H1 (cell line): Measurements from ENCODE around the gene SLC24A4. TPM values are rescaled to one million over a fixed set of nuclear protein-coding genes. Genes with fewer than 3 reads are reported as not detected.

Source experiments
- CTCF ChIA-PET: fragments of 300-600 bp; sonication (Branson Sonifier 250); formaldehyde crosslinking; loops from one replicate; lab custom pipeline; 2021; ENCODE audit not compliant: partially characterized antibody; lab: Charles Lee
- POLR2A ChIA-PET: fragments of 300-600 bp; sonication (Branson Sonifier 250); formaldehyde crosslinking; loops from one replicate; lab custom pipeline; 2021; ENCODE audit warnings: inconsistent platforms; ENCODE audit not compliant: partially characterized antibody; lab: Charles Lee
- DNase-seq, 2 experiments: peaks; one replicate each; pipeline versions ENCODE4 v3.0.0 to v3.0.0-alpha.2; 2010 to 2022; ENCODE audit warnings: low spot score in 2 of 2, low read depth in 1 of 2, mixed read lengths in 1 of 2
- FAIRE-seq: peaks from 2 replicates; lab custom pipeline; 2011; peaks lifted over from hg19 to GRCh38; lab: Jason Lieb, UNC
- H2AFZ ChIP-seq: 2 replicates; pipeline ENCODE4 v1.8.1; 2012; ENCODE audit warnings: low read length, inconsistent platforms
- H2AK5ac ChIP-seq: 2 replicates; pipeline ENCODE4 v1.6.1; 2013; ENCODE audit warnings: low read depth, low read length
- H2BK120ac ChIP-seq: replicated peaks from 2 replicates; pipeline ENCODE3; 2013; ENCODE audit warnings: low read depth, low read length, inconsistent platforms
- H2BK12ac ChIP-seq: 2 replicates; pipeline ENCODE4 v1.6.1; 2013; ENCODE audit warnings: low read depth, low read length
- H2BK15ac ChIP-seq: 2 replicates; pipeline ENCODE4 v1.6.1; 2013; ENCODE audit warnings: low read length
- H2BK20ac ChIP-seq: 2 replicates; pipeline ENCODE4 v1.6.1; 2013; ENCODE audit warnings: low read length
- H2BK5ac ChIP-seq: 2 replicates; pipeline ENCODE4 v1.6.1; 2013; ENCODE audit warnings: low read depth, low read length
- H3K14ac ChIP-seq: 2 replicates; pipeline ENCODE4 v1.6.1; 2013; ENCODE audit warnings: inconsistent platforms; ENCODE audit not compliant: insufficient read length
- H3K18ac ChIP-seq: 2 replicates; pipeline ENCODE4 v1.6.1; 2013; ENCODE audit warnings: low read length; ENCODE audit errors: extremely low read depth
- H3K23ac ChIP-seq: 2 replicates; pipeline ENCODE4 v1.6.1; 2013; ENCODE audit warnings: inconsistent platforms; ENCODE audit not compliant: insufficient read length
- H3K23me2 ChIP-seq: 2 replicates; pipeline ENCODE4 v1.6.1; 2013; ENCODE audit warnings: low read depth, low read length
- H3K27ac ChIP-seq: 2 replicates; pipeline ENCODE4 v1.6.1; 2011; ENCODE audit warnings: low read depth, low read length, inconsistent platforms
- H3K27me3 ChIP-seq, 4 experiments: replicated peaks in 1 of 4; 1 replicate in 1 of 4; 2 replicates in 3 of 4; pipeline versions ENCODE4 v1.6.1 to v1.8.1; 2011 to 2013; ENCODE audit warnings: low read length in 3 of 4, mild to moderate bottlenecking in 3 of 4, inconsistent platforms in 2 of 4, mixed read lengths in 2 of 4, moderate library complexity in 1 of 4; ENCODE audit not compliant: control insufficient read depth in 3 of 4, insufficient read depth in 3 of 4; ENCODE audit errors: extremely low read depth in 1 of 4
- H3K36me3 ChIP-seq, 4 experiments: 2 replicates each; pipeline versions ENCODE4 v1.6.1 to v1.8.1; 2011 to 2013; ENCODE audit warnings: mild to moderate bottlenecking in 4 of 4, low read length in 3 of 4, moderate library complexity in 2 of 4, control low read depth in 1 of 4, inconsistent platforms in 1 of 4; ENCODE audit not compliant: insufficient read depth in 4 of 4, control insufficient read depth in 2 of 4
- H3K4ac ChIP-seq: replicated peaks from 2 replicates; pipeline ENCODE3; 2013; ENCODE audit warnings: low read length, low read depth, mixed read lengths, inconsistent platforms; ENCODE audit not compliant: insufficient read length
- H3K4me1 ChIP-seq, 4 experiments: replicated peaks in 1 of 4; 1 replicate in 1 of 4; 2 replicates in 3 of 4; pipeline versions ENCODE4 v1.6.1 to v1.8.1; 2011 to 2013; ENCODE audit warnings: low read length in 3 of 4, inconsistent platforms in 2 of 4, mixed read lengths in 1 of 4; ENCODE audit not compliant: insufficient read depth in 4 of 4, control insufficient read depth in 3 of 4
- H3K4me2 ChIP-seq, 2 experiments: 2 replicates each; pipeline versions ENCODE4 v1.6.1 to v1.8.1; 2011 to 2013; ENCODE audit warnings: low read depth in 2 of 2, low read length in 2 of 2, control low read depth in 1 of 2, inconsistent platforms in 1 of 2, mild to moderate bottlenecking in 1 of 2; ENCODE audit not compliant: insufficient read depth in 1 of 2
- H3K4me3 ChIP-seq, 4 experiments: fragments of 200-600, 300-600 bp in 1 of 4; sonication (generic), shearing (Covaris generic), sonication (Bioruptor Twin) in 1 of 4; 2 replicates each; pipeline versions ENCODE4 v1.5.1 to v1.8.1; 2011 to 2016; ENCODE audit warnings: low read length in 4 of 4, low read depth in 3 of 4, control low read depth in 2 of 4, inconsistent platforms in 2 of 4, mild to moderate bottlenecking in 2 of 4, mixed read lengths in 1 of 4, moderate library complexity in 1 of 4; ENCODE audit not compliant: insufficient read depth in 2 of 4; ENCODE audit errors: extremely low read depth in 1 of 4
- H3K56ac ChIP-seq: replicated peaks from 2 replicates; pipeline ENCODE3; 2013; ENCODE audit warnings: low read depth, mild to moderate bottlenecking, mixed read lengths, low read length, inconsistent platforms; ENCODE audit not compliant: insufficient read length
- H3K79me1 ChIP-seq: 2 replicates; pipeline ENCODE4 v1.6.1; 2013; ENCODE audit warnings: low read depth, low read length, control low read depth
- H3K79me2 ChIP-seq, 2 experiments: 2 replicates each; pipeline versions ENCODE4 v1.6.1 to v1.8.1; 2012 to 2013; ENCODE audit warnings: low read length in 2 of 2, mild to moderate bottlenecking in 2 of 2, inconsistent platforms in 1 of 2; ENCODE audit not compliant: insufficient read depth in 2 of 2, control insufficient read depth in 1 of 2
- H3K9ac ChIP-seq, 4 experiments: replicated peaks in 1 of 4; 1 replicate in 1 of 4; 2 replicates in 3 of 4; pipeline versions ENCODE4 v1.6.1 to v1.8.1; 2011 to 2013; ENCODE audit warnings: low read depth in 3 of 4, low read length in 3 of 4, control low read depth in 2 of 4, mild to moderate bottlenecking in 2 of 4, moderate library complexity in 2 of 4, inconsistent platforms in 1 of 4; ENCODE audit errors: extremely low read depth in 1 of 4
- H3K9me3 ChIP-seq, 2 experiments: 2 replicates each; pipeline versions ENCODE4 v1.6.1 to v1.8.1; 2012 to 2013; ENCODE audit warnings: mild to moderate bottlenecking in 2 of 2, moderate library complexity in 2 of 2, control low read depth in 1 of 2, inconsistent platforms in 1 of 2, low read depth in 1 of 2, low read length in 1 of 2, mixed read lengths in 1 of 2; ENCODE audit not compliant: insufficient read depth in 2 of 2
- H4K20me1 ChIP-seq, 2 experiments: replicated peaks in 1 of 2; 2 replicates each; pipeline versions ENCODE3 to v1.8.1; 2011 to 2013; ENCODE audit warnings: inconsistent platforms in 2 of 2, low read length in 2 of 2, mild to moderate bottlenecking in 1 of 2; ENCODE audit not compliant: insufficient read depth in 2 of 2, control insufficient read depth in 1 of 2
- H4K5ac ChIP-seq: 2 replicates; pipeline ENCODE4 v1.6.1; 2013; ENCODE audit warnings: low read length, low read depth, mixed read lengths, inconsistent platforms; ENCODE audit not compliant: insufficient read length
- H4K8ac ChIP-seq: 2 replicates; pipeline ENCODE4 v1.8.0; 2013; ENCODE audit warnings: mild to moderate bottlenecking, moderate library complexity, low read length, inconsistent platforms; ENCODE audit not compliant: insufficient read depth; ENCODE audit errors: extremely low read depth
- H4K91ac ChIP-seq: replicated peaks from 2 replicates; pipeline ENCODE3; 2013; ENCODE audit warnings: low read length, mixed read lengths, inconsistent platforms; ENCODE audit not compliant: insufficient read length
- BCL11A ChIP-seq, 2 experiments: IDR thresholded peaks; one replicate each; pipeline ENCODE4 v1.6.1; 2011; ENCODE audit warnings: low read depth in 2 of 2, low read length in 2 of 2, mild to moderate bottlenecking in 2 of 2
- CBX5 ChIP-seq: fragments of 300-800, 300-1000 bp; sonication (generic); IDR thresholded peaks from 2 replicates; pipeline ENCODE4 v1.7.1; 2016; ENCODE audit warnings: antibody characterized with exemption, low read length, low read depth
- CBX8 ChIP-seq: fragments of 300-800, 300-1000 bp; sonication (generic); IDR thresholded peaks from 2 replicates; pipeline ENCODE4 v1.7.1; 2016; ENCODE audit warnings: low read depth, low read length, borderline replicate concordance
- JUN ChIP-seq: IDR thresholded peaks from 2 replicates; pipeline ENCODE4 v1.6.1; 2011; ENCODE audit warnings: low read depth, mild to moderate bottlenecking, improper control_type of control experiment, low read length
- SIRT6 ChIP-seq: IDR thresholded peaks from one replicate; pipeline ENCODE4 v1.7.1; 2012; ENCODE audit warnings: low read length, inconsistent platforms
- TAF1 ChIP-seq: IDR thresholded peaks from 2 replicates; pipeline ENCODE4 v1.6.1; 2011; ENCODE audit warnings: mild to moderate bottlenecking, low read depth, low read length
- WGBS, 2 experiments: shearing (Covaris generic) in 1 of 2; methylation state at CpG; one replicate each; pipeline versions ENCODE4 v1.1.6 to v1.1.7; 2013 to 2015; ENCODE audit warnings: low lambda C conversion rate in 2 of 2, mixed read lengths in 2 of 2, inconsistent platforms in 1 of 2, low coverage in 1 of 2, missing lambda C conversion rate in 1 of 2; ENCODE audit not compliant: insufficient replicate concordance in 2 of 2, insufficient coverage in 1 of 2, insufficient read length in 1 of 2; ENCODE audit errors: extremely low coverage in 1 of 2, missing lambda C conversion rate in 1 of 2; 5-methylcytosine and 5-hydroxymethylcytosine counted together
- polyA plus RNA-seq, 7 experiments: library from polyadenylated mRNA; depleted of rRNA in 3 of 7; stranded (reverse) in 5 of 7; unstranded in 2 of 7; fragments of >200 nt in 5 of 7; fragments of 200-250 nt in 2 of 7; gene quantifications; 1 replicate in 5 of 7; 2 replicates in 1 of 7; 4 replicates in 1 of 7; pipeline versions ENCODE4 v1.2.1 to v1.2.3, GENCODE V29; 2011 to 2013; ENCODE audit warnings: missing spikeins in 2 of 7, mixed read lengths in 2 of 7
- total RNA-seq: library from RNA; stranded (reverse); fragmentation: NEBNext Ultra II Directional; extraction: Animal tissue kit (Norgen Biotek cat#: 25700); gene quantifications from 2 replicates; pipeline ENCODE4 v1.2.1, GENCODE V29; 2021

SLC24A4 gene
- total and polyA plus RNA-seq, 2 of the 8 experiments (the other 6 are each of a cell fraction or from before 2014, with no cell fraction given) = 0.27 to 0.89 TPM

GRCh38 chr14:92501891-92502351 is 179.0 kb downstream of the SLC24A4 start:
- Histone ChIP-seq H4K91ac (no peak overlapping the region), H3K18ac (no peak overlapping the region), H3K79me1 (no peaks in the 10 kb centered on the region), H4K5ac (no peak overlapping the region), H3K23me2 (no peaks in the 10 kb centered on the region), H3K4me3 (no peak overlapping the region), H2BK20ac (no peak overlapping the region), H3K27me3 (peaks cover 0 to 2% (median 0%) of the 10 kb centered on the region in 4 experiments; a peak in 1 of 7 replicates), H3K4me2 (no peak overlapping the region), H3K14ac (no peak overlapping the region), H2BK5ac (no peak overlapping the region), H4K8ac (no peak overlapping the region), H3K9me3 (no peaks in the 10 kb centered on the region), H3K56ac (no peak overlapping the region), H3K36me3 (no peaks in the 10 kb centered on the region), H3K27ac (no peak overlapping the region), H3K9ac (no peak overlapping the region), H4K20me1 (no peaks in the 10 kb centered on the region), H3K79me2 (no peaks in the 10 kb centered on the region), H3K4ac (no peak overlapping the region), H2BK12ac (no peak overlapping the region), H3K23ac (no peak overlapping the region), H2BK15ac (no peak overlapping the region), H2AK5ac (no peak overlapping the region), H3K4me1 (peaks cover 0 to 7% (median 4%) of the 10 kb centered on the region in 4 experiments; a peak in 5 of 7 replicates), H2BK120ac (no peak overlapping the region), H2AFZ (no peak overlapping the region)
- FAIRE-seq (no peak), DNase-seq (no peak)
- WGBS, 2 experiments = 93% methylated on average over 5 of the region's 5 CpGs; no CpG with 5 or more reads in 1 of the 2 experiments
- ChIA-PET CTCF (interaction anchor here (0.6 to 1.7 kb wide), 3 partner anchors 9 to 168 kb away, joined by 3 read pairs; no protein-coding TSS in a partner anchor), POLR2A (no interaction called here)
- TF ChIP-seq CBX8 = no peak
- TF ChIP-seq TAF1 = no peak
- no peak for TF ChIP-seq JUN
- TF ChIP-seq CBX5 = no peak
- TF ChIP-seq SIRT6 = no peak
- no peak for TF ChIP-seq BCL11A (IDR thresholded peaks at IDR 0.05; ENCODE audit: low read depth in 2 of 2, low read length in 2 of 2)
